HG03521 (cell line): ENCODE results near the gene KIF24.
"Not testable (repeated sequence)": the region's sequence is repeated elsewhere in the genome, so short reads cannot be mapped to it uniquely, and the experiment has no call there.

Experiments
- ATAC-seq: cut with Tn5 transposase; IDR thresholded peaks from one replicate; pipeline ENCODE4 v1.9.1; 2021; ENCODE audit warnings: mild to moderate bottlenecking, moderate library complexity; ENCODE audit not compliant: unreplicated experiment

KIF24 gene

DNA sequence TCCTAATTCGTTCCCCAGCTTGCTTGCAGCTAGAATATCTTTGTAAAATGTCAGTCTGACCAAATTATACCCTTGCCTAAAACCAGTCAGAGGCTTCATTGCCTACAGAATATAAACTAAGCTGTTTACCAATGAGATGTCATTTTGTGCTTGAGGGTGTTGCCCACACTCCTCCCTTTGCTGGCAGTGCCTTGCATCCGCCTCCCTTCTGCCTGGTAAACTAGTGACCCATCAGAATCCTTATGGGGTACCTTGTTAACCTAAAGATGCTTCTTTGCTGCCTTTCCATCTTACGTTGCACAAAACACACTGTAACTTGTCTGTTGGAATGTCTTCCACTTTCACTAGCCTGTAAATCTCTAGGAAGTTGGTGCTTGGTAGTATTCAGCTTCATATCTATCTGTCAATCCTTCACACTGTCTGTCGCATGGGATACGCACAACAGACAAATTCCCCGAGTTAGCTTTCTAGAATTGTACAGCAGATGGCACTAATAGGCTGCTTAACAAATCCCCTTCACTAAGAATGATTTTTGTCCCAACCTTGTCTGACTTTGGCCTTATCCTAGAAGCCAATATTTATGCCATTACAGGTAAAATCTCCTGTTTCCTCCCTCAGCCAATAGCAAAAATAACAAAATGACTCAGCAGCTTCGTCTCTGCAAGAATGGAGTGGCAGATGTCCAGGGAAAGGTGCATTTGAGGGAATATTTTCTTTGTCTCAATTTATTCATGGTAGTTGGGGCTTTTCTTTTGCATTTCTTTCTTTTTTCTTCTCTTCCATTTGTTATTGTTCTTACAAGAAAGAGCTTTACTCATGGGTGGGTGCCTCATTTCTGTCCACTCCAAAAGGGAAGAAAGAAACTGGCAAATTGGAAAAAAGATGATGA, 3.3 kb upstream of the KIF24 start:
- ATAC-seq = no peak

DNA sequence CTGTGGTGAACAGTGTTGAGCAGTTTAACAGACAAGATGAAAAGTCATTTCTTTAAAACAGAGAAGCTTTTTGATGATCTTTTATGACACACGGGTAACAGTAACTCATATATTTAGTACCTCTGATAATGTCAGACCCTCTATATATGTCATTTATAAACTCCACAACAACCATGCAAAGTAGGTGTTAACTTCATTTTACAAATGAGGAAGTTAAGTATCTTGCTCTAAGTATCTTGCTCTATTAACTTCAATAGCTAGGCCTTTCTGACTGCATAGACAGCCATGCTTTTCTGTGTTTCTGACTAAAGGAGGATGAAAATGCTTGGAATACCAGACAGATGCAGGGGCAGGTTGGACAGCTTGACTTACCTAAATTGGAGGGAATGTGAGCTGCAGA, 2.1 kb upstream of the KIF24 start:
- no peak for ATAC-seq

DNA sequence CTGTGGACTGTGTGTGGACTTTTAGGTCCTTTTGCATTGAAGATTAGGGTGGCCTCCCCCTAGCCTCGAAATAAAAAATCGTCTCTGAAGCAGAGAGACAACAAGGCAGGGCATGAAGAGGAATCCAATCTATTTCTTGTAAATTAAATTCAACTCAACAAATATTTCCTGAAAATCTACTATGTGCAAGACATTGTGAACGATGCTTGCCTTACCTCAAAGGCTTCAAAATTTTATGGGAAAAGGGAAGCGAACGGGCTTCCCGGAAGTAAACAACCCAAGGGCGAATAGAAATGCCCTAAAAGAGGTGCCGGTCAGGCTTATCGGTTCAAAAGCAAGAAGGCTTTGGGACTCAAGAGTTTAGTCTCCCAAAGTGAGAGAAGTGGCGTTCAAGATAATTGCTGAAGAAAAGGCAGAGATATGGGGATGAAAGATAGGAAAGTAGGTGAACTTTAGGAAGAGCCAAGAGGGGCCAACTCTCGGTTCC, 525 bp downstream of the KIF24 start:
- no peak for ATAC-seq

DNA sequence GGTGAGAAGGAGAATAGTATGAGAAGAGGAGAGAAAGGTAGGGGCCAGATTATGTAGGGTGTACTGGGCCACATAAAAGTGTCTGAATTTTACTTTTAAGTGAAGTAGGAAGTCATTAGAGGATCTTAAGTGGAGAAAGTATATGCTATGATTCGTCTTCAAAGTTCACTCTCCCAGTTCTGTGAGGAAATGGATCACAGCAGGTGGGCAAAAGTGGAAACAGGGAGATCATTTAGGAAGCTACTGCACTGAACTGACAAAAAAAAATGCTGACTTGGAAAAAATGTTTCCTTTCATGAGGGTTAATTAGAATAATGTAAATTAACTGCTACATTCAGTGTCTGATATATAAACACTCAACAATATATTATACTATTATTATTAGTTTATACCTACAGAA, 2.4 kb downstream of the KIF24 start:
- ATAC-seq = no peak

DNA sequence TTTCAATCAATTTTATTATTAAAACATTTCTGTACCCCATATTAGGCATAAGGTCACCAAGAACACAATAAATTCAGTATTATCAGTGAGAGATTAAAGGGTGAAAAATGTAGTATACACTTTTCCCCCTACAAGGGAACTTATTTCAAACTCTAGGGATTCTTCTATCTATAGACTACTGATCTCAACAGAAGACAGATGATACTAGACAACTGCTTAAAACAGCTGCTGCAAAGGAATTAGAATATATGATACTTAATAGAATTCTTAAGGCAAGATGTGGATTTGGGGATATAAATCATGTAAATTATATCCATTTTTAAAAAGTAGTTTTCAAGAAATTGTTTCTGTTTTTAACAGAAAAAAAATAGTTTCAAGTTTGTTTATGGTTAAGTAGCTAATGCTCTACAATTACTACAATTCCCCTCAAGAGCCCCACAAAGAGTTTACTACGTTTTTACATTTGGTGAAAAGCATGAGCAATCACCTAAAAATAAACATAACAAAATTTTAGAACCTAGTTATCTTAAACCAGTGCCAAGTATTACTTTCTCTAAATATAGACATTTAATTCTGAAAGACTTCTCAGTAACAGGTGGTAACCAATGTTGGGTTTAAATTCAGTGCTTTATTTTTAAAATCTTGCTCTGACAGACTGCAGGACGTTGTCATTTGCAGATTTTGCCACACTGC, 6.0 kb downstream of the KIF24 start:
- ATAC-seq = no peak

DNA sequence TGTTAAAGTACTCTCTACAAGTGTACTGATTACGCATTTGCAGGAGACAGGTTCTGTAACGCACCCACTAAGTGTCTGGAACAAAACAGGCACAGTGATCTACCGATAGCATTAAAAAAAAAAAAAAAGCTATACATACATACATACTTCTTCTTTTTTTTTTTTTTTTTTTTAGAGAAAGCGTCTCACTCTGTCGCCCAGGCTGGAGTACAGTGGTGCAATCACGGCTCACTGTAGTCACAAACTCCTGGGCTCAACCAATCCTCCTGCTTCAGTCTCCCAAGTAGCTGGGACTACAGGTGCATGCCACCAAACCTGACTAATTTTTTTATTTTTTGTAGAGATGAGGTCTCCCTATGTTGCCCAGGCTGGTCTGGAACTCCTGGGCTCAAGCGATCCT, 7.6 kb downstream of the KIF24 start:
- ATAC-seq = no peak

DNA sequence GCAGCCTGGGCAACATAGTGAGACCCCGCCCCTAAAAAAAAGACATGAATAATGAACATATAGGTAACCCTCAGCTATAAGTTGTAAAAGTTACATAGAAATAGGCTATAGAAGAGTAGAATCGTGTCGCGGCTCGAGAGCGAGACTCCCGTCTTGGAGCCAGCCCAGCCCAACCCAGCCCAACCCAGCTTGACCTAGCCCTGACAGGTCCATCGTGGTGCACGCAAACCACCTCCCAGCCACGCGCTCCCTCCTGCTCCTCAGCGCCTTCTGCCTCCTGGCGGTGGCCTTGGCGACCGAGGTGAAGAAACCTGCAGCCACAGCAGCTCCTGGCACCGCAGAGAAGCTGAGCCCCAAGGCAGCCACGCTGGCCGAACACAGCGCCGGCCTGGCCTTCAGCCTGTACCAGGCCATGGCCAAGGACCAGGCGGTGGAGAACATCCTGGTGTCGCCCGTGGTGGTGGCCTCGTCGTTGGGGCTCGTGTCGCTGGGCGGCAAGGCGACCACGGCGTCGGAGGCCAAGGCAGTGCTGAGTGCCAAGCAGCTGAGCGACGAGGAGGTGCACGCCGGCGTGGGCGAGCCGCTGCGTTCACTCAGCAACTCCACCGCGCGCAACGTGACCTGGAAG, 10.8 kb downstream of the KIF24 start:
- ATAC-seq = no peak

DNA sequence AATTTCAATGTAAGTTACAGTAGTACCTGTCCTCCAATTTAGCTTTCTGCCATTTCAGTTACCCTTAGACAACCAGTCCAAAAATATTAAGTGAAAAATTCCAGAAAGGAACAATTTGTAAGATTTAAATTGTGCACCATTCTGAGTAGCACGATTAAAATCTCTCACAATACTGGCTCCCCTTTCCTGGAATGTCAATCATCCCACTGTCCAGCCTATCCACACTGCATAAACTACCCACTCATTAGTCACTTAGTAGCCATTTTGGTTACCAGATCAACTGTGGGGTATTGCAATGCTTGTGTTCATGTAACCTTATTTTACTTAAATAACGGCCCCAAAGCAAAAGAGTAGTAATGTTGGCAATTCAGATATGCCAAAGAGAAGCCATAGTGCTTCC, 11.6 kb downstream of the KIF24 start:
- ATAC-seq = no peak

DNA sequence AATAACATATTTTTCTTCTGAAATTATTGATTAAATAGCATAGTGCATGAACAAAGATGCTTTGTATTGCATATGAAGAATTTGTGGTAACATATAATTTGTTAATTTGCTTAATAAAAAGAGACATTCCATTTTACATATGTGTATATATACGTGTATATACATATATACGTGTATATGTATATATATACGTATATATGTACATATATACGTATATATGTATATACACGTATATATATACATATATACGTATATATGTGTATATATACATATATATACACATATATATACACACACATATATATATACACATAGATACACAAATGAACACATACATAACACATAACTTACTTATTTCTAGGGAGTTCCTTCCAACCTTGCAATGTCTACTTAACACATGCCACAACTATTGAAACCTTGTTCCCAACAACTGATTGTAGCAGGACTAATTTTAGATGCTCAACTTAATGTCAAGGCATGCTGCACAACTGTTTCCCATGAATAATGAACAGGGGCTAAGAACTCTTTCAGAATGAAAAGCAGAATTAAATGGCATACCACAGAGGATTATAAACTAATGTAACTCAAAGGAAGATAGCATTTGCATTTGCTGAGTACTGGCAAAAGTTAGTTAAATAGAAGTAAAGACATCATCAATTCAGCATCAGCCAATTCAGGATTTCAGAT, 17.4 kb downstream of the KIF24 start:
- ATAC-seq = no peak

DNA sequence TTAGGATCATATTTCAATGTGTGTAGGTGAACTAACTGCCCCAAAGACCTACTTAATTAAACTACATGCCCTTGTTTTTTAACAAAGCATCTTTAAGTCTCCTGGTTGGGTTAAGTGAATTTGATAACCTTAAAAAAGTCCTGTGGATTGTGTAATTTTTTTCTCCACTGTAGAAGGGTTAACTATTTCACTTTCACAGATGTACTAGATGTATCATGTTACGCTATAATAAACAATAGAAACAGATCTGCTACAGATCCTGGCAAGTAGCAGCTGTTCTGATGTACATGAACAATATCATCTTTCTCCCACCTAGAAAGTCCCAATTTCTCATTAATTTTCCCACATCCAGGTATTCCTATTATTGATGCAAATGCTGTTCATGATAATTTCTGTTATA, 18.9 kb downstream of the KIF24 start:
- ATAC-seq = no peak

DNA sequence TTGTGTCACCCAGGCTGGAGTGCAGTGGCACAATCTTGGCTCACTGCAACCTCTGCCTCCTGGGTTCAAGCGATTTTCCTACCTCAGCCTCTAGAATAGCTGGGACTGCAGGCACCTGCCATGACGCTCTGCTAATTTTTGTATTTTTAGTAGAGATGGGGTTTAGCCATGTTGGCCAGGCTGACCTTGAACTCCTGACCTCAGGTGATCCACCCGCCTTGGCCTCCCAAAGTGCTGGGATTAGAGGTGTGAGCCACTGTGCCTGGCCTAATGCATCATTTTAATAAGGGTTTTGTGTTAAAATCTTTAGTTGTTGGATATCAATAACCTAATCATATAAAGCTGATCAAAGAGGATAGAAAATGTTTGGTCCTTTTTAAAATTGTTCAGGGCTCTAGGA, 20.8 kb downstream of the KIF24 start:
- ATAC-seq = not testable (repeated sequence)

DNA sequence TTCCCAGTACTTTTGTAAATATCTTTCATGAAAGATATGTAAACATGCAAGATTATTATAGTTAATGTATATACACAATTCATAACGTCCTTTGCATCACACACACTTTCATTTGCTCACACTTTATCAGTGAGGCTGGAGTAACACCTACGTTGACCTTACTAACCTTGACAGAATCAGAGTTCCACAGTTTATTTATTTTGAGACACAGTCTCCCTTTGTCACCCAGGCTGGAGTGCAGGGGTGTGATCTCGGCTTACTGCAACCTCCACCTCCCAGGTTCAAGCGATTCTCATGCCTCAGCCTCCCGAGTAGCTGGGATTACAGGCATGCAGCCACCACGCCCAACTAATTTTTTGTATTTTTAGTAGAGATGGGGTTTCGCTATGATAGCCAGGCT, 28.0 kb downstream of the KIF24 start:
- not testable (repeated sequence) for ATAC-seq

DNA sequence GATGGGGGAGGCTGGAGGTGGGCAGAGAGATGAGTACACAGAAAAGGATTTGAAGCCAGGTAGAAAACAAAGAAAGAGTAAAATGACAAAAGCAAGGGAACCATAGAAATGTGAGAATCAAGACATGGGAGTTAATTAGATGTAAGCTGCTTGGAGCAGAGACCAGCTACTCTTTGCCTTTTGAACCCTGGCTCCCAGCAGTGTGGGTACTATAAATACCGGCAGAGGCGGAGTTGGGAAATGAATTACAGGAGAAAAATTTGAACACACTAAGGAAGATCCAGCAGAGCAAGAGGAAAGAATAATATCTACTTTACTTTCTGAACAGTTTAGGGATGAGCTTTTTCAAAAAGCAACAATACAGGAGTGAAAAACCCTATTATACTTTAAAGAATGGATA, 36.5 kb downstream of the KIF24 start:
- no peak for ATAC-seq

DNA sequence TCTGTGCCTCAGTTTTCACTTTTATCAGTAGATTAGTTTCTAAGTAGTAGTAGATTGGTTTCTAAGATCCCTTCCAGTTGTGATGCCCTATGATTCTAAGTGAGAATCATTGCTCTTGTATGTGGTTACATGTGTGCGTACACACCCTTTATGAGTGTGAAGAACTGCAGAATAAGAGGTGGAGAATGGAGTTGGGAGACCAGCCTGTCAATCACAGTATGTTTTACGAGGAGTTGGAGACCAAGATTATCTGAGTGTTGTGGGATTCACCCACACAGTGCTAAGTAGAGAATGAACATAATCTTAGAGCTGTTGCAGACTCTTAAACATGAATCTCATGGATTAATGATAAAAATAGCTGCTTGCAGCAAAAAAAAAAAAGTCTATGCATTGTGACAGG, 37.6 kb downstream of the KIF24 start:
- ATAC-seq = no peak

DNA sequence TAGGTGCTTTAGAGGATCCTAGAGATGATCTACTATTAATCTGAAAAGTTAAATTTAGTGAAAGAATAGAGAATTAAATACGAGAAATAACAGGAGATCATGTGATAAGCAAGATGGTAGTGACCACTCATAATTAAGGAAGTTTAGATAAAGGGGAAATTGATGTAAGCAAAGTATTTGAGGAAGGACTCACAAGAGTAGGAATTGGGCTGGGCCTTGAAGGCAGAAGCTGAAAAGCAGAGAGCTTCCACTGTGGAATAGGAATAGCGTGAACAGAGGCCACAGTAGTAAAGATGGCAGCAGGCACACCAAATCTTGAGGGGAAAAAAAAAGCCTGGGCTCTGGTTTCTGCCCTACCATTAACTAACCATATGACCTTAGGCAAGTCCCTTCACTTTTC, 38.0 kb downstream of the KIF24 start:
- no peak for ATAC-seq

DNA sequence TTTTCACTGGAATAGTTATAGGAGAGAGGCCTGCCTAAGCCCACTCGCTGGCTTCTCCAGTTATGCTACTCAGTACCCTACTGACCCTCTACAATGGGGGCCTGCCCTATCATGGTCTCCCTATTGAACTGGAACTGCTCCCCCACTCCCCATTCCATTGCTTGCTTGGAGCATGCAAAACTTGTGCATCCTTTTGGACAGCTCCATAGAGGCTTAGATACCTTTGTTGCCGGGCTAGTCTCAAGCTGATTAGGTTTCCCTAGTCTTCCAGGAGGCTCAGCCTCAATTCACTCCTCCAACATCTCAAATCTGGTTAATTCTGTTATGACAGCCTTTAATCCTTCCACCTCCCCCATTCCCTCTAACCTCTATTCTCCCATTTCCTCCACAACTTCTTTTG, 39.9 kb downstream of the KIF24 start:
- no peak for ATAC-seq

DNA sequence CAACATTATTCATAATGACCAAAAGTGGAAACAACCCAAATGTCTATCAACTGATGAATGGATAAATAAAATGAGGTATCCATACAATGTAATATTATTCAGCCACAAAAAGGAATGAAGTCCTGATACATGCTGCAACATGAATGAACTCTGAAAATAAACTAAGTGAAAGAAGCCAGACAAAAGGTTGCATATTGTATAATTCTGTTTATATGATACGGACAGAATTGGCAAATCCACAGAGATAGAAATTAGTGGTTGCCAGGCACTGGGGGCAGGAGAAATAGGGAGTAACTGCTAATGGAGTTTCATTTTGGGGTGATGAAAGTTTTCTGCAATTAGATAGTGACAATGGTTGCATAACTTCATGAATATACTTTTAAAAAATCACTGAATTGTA, 47.0 kb downstream of the KIF24 start:
- no peak for ATAC-seq

DNA sequence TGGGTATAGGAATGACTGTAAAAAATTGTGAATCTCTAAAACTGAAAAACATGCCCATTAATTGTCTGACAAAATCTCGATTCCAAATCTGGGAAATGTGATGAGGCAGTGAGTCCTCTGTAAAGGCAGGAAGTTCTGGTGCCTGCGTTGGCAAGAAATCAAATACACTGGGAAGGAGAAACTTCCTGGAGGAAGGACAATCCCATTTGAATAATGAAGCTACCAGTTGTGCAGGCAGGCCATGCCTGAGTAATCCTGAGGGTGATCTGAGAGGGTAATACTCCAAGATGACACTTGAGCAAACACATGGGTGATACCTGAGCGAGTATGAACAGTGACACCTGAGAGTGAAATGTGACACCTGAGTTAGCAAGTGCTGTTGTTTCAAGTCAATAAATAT, 49.7 kb downstream of the KIF24 start:
- ATAC-seq = no peak
